MV-4-11 (cell line): Measurements from ENCODE around the gene NCKAP1.

Source experiments
- DNase-seq: peaks from one replicate; lab custom pipeline; 2025; lab: John Stamatoyannopoulos, UW

Gene NCKAP1

GRCh38 chr2:182946958-182947369, 91.3 kb downstream of the NCKAP1 start:
- DNase-seq: no peak

GRCh38 chr2:182943339-182943738, 94.9 kb downstream of the NCKAP1 start:
- no peak for DNase-seq

- no peak for DNase-seq
Observed at GRCh38 chr2:182942756-182943155, 95.5 kb downstream of the NCKAP1 start.

GRCh38 chr2:182941919-182942318, 96.3 kb downstream of the NCKAP1 start:
- DNase-seq: no peak

- no peak for DNase-seq
Observed at GRCh38 chr2:182941121-182941722, 97.0 kb downstream of the NCKAP1 start.

DNA sequence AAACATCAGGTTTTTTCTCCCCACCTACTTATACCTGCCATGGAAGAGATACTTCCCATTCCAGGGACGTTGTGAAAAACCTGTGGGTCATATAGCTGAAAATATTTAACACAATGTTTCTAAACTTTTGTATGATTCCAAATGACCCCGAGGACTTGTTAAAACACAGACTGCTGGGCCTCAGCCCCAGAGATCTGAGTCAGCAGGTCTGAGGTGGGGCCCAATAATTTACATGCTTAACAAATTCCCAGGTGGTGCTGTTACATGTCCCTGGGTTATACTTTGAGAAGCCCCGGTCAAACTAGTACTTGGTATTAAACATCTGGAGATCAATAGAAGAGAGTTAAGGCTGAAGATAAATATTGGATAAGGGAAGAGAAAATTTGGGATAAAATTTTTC, 100.4 kb downstream of the NCKAP1 start:
- DNase-seq: no peak

DNA sequence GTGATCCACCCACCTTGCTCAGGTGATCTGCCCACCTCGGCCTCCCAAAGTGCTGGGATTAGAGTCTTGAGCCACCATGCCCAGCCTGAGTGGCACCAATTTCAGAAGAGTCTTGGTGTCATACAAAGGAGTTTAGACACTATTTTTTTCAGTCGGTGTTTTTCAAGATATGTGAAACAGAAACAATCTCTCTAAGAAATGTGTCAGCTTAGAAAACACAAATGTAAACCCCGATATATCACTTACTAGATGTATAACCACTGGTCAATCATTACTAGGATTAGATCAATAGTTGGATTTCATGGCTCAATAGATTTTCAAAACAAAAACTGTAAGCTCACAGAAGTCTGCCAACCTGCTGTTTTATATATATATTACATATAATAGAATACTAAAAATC, 104.6 kb downstream of the NCKAP1 start:
- no peak for DNase-seq

GRCh38 chr2:182929972-182930371, 108.3 kb downstream of the NCKAP1 start:
- DNase-seq: no peak

DNA sequence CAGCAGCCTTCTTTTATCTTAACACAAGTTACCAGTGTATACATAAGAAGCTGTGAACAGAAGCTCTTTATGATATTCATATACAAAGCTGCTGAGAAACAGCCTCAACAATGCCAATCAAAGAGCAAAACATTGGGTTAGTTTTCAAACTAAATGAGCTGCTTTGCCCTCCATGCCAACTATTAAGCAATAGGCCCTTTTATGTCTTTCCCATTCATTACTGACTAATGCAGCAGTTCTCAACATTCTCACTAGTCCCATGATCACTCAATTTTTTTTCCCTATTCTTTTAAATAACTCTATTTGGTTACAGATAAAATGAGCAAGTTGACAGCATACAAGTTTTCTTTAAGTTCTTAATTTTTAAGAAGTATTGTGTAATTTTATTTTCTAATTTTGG, 114.0 kb downstream of the NCKAP1 start:
- no peak for DNase-seq

GRCh38 chr2:182921234-182921633, 117.0 kb downstream of the NCKAP1 start:
- DNase-seq: no peak

- DNase-seq: no peak
Observed at GRCh38 chr2:182920631-182921056, 117.6 kb downstream of the NCKAP1 start.

GRCh38 chr2:182920089-182920488, 118.2 kb downstream of the NCKAP1 start:
- no peak for DNase-seq

GRCh38 chr2:182918961-182919652, 119.2 kb downstream of the NCKAP1 start:
- no peak for DNase-seq

GRCh38 chr2:182917924-182918323, 120.3 kb downstream of the NCKAP1 start:
- no peak for DNase-seq

DNA sequence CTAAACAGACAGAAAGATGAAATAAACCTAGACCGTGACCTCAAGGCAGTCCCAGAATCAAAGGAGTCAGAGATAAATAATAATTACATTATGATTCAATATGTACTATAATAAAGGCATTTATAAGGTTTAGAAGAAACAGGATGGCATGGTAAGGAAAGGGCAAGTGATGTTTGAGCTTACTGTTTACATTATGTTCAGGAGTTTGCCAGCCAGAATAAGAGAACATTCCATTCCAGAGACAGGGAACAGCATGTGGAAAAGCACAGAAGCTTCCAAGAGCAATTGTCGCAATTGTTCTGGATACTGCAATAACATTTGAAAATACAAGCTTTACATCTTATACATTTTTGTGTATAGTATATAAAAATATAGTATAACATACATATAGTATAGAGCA, 121.8 kb downstream of the NCKAP1 start:
- no peak for DNase-seq

GRCh38 chr2:182915369-182916326, 122.6 kb downstream of the NCKAP1 start:
- DNase-seq: no peak

DNA sequence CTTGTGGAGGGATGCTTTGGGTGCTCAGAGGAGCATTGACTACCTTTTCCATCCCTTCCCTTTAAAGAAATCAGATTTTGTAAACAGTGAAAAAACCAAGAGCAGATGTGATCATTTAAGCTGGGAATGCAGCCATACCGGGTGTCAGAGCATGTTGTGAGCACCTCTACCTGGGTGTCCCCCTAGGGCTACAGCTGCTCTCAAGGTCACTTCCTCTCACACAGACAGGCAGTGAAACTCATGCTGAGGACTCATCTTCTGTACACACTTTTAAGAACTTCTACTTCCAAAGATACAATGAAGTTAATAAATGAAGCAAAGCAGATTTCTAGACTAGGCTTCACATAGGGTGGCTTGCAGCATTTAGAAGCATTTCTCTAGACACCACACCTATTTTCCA, 123.4 kb downstream of the NCKAP1 start:
- DNase-seq: no peak

- no peak for DNase-seq
Observed at GRCh38 chr2:182913064-182913463, 125.2 kb downstream of the NCKAP1 start.

DNA sequence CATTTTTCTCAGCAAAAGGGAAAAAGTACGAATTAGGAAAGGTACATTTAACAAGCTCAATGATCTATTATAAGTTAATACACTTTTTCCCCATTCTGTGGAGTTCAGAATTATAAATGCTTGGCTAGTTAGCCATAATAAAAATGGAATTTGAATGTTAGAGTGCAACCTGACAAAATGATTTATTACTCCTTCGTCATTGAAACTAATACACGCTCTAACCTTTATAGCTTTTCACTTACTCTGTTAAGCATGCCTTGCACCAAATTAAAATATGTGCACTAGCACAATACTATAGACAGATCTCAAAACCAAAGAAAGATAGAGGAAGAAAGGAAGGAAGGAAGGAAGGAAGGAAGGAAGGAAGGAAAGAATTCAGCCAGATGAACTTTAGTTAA, 125.7 kb downstream of the NCKAP1 start:
- DNase-seq: no peak

DNA sequence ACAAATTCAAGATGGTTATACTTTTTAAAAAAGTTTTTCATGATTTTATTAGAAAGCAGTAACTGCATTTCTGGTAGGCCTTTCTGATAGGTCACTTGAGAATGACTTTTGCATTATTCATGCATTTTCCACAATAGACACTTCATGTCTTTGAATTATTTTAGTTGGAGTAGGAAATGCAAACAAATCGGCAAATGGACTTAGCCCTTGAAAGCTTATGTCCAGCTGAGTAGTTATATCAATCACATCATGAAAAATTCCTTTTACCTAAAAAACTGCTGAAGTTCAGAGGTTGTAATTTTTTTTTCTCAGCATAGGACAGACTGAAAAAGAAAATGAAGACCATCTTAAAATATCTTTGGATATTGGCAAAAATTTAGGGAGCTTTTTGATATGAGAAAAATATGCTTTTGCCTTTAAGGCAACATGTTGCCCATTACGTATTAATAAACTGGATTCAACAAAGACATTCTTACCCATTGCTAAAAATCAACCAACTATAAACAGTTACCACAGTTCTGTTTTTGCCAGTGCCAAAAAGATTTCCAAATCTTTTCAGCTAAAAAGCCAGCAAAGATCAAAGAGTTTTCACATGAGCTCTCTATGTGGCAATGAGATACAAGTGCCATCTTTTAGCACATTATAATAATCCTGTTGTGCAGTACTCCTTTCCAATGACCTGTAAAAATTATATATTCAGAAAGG, 126.3 kb downstream of the NCKAP1 start:
- DNase-seq: no peak

DNA sequence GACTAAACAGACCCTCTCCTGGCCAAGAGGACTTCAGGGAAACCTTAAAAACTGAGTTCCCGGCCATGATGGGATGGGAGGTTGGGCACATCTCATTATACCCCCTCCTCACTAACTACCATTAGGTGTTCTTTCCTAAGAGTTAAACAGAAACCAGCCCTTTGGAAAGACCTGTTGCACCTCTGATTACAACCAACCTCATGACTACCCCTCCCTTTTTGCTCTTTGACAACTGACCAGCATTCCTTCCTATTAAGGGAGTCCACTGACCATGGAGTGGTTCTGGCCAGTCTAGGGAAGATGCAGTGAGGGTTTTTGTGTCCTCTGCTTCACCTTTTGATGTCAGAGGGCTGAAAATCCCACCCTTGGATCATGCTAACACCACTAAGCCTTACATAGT, 127.3 kb downstream of the NCKAP1 start:
- DNase-seq: no peak
